Mucosa of rectum (tissue), 2 donors: Measurements from ENCODE around the gene SLC41A3.

Experiments used
- H3K27ac ChIP-seq, 2 donors: one replicate each; pipeline ENCODE4 v1.7.0; 2013; ENCODE audit warnings: inconsistent platforms in 2 of 2, low read depth in 2 of 2, low read length in 2 of 2
- H3K27me3 ChIP-seq, 2 donors: one replicate each; pipeline ENCODE4 v1.7.0; 2013; ENCODE audit warnings: low read length in 2 of 2; ENCODE audit not compliant: control insufficient read depth in 2 of 2, insufficient read depth in 2 of 2
- H3K36me3 ChIP-seq, 2 donors: one replicate each; pipeline ENCODE4 v1.7.0; 2013; ENCODE audit warnings: low read length in 2 of 2; ENCODE audit not compliant: control insufficient read depth in 2 of 2, insufficient read depth in 2 of 2
- H3K4me1 ChIP-seq, 2 donors: one replicate each; pipeline ENCODE4 v1.7.0; 2013; ENCODE audit warnings: low read length in 2 of 2, mild to moderate bottlenecking in 1 of 2; ENCODE audit not compliant: control insufficient read depth in 2 of 2, insufficient read depth in 2 of 2
- H3K4me3 ChIP-seq, 2 donors: one replicate each; pipeline ENCODE4 v1.7.0; 2013; ENCODE audit warnings: low read length in 2 of 2
- H3K9ac ChIP-seq, 2 donors: one replicate each; pipeline ENCODE4 v1.7.0; 2013; ENCODE audit warnings: low read length in 2 of 2, low read depth in 1 of 2, mild to moderate bottlenecking in 1 of 2
- H3K9me3 ChIP-seq, 2 donors: one replicate each; pipeline ENCODE4 v1.7.0; 2013; ENCODE audit warnings: low read length in 2 of 2; ENCODE audit not compliant: control insufficient read depth in 2 of 2
- donor health status: healthy.
- donor health status: Normal muscosa, but diverticular disease.

The SLC41A3 gene

DNA sequence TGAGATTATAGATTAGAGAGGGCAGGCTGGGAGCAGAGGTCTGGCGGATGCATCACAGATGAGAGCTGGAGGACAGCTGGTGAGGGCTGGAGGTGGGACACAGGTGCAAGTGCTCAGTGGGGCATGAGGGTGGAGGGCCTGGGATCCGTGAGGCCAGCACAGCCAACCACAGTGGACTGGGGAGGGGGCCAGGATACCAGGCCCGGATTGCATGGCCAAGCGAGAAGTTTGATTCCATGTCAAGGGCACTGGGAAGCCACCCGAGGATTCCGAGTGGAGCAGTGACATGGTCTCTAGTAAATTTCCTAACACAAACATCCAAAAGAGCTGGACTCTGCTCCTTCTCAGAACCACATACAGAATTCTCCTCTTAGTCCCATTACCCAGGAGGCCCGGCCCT lies 44.0 kb upstream of the SLC41A3 start:
- Histone ChIP-seq H3K36me3 (no peaks in the 10 kb centered on the region), H3K27ac (no peak overlapping the region), H3K9ac (no peak overlapping the region), H3K9me3 (no peaks in the 10 kb centered on the region), H3K4me1 (peaks cover 4 to 5% of the 10 kb centered on the region in 2 donors), H3K27me3 (no peaks in the 10 kb centered on the region), H3K4me3 (no peak overlapping the region)

DNA sequence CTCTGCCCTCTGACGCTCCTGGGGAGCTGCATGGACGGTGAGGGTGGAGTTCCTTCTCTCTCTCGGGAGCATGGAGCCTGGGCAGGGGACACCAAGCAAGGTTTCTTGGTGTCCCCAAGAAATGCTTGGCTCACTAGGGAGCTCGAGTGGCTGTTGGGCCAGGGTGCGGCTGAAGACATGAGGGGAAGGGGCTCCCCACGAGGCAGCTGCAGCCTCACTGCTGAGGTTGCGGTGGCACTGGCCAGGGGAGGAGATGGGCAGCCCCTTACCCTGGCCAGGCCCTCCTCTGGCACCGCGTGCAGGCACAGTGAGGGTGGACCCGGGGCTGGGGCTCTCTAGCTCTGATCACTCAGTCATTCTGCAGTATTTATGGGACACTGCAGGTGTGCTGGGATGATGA lies 43.5 kb upstream of the SLC41A3 start:
- Histone ChIP-seq H3K27me3 (no peaks in the 10 kb centered on the region), H3K9me3 (no peaks in the 10 kb centered on the region), H3K27ac (no peak overlapping the region), H3K4me3 (no peak overlapping the region), H3K4me1 (peaks cover 4 to 5% of the 10 kb centered on the region in 2 donors), H3K36me3 (no peaks in the 10 kb centered on the region), H3K9ac (no peak overlapping the region)

DNA sequence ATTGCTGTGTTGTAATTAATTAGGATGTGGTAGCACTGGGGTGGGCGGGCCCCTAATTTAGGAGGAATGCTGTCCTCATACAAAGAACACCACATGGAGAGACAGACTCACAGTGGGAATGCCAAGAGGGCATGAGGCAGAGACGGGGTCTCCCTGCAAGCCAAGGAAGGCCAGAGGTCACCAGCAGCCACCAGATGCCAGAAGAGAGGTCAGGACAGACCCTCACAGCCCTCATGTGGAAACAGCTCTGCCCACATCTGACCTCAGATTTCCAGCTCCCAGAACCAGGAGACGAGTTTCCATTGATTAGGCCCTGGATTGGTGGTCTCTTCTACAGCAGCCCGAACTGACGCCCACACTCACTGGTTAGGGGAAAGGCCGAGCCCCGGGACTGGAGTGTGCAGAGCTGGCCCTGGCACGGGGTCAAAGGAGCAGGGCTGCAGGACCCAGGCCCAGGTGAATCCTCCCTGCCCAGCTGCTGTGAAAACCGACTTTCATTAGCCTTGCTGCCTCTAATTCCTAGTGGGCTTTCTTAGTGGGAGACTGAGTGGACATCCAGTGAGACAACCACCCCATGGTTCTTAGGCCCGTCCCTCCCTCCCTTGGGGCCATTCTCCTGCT lies 43.0 kb upstream of the SLC41A3 start:
- Histone ChIP-seq H3K36me3 (no peaks in the 10 kb centered on the region), H3K4me3 (no peak overlapping the region), H3K27ac (no peak overlapping the region), H3K9ac (no peak overlapping the region), H3K4me1 (peaks cover 4 to 5% of the 10 kb centered on the region in 2 donors), H3K9me3 (no peaks in the 10 kb centered on the region), H3K27me3 (no peaks in the 10 kb centered on the region)

DNA sequence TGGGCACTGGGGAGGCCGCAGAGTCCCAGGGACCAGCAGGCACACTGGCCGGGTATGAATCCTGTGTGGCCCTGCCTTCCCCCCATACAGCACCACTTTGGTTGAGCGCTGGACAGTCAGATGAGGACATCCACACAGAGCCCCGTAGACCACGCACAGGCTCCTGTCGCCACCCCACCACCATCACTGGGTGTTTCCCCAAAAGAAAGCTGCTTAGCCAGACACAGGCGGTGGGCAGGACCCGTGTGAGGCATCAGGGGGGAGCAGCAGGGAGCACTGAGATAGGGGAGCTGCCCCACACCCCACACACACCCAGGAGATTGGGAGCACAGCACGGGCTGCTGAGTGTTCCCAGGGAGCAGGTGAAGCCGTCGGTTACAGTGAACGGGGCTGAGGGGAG lies 42.4 kb upstream of the SLC41A3 start:
- Histone ChIP-seq H3K9me3 (no peaks in the 10 kb centered on the region), H3K27me3 (no peaks in the 10 kb centered on the region), H3K36me3 (no peaks in the 10 kb centered on the region), H3K9ac (no peak overlapping the region), H3K4me3 (no peak overlapping the region), H3K4me1 (peaks cover 4 to 5% of the 10 kb centered on the region in 2 donors), H3K27ac (no peak overlapping the region)

DNA sequence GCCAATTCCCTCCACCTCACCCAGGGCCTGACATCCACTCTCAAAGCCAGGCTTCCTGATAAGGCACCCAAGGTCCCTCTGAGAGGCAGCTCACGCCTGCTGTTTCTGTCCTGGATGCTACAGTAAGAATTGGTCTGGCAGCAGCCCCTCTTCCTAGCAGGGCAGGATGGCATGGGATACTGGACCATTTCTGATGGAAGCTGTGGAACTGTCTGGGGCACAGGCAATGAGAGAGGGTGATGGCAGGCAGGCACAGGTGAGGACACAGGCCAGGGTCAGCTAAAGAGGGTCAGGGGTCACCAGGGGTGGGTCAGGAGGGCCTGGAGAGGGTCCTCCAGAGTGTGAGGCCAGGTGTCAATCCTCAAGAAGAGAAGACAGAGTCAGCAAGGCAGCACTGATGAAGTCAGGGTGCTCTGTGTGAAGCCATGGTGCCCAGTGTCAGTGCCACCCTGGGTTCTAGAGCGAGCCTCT lies 41.9 kb upstream of the SLC41A3 start:
- Histone ChIP-seq H3K9me3 (no peaks in the 10 kb centered on the region), H3K4me3 (no peak overlapping the region), H3K9ac (no peak overlapping the region), H3K27ac (no peak overlapping the region), H3K27me3 (no peaks in the 10 kb centered on the region), H3K36me3 (no peaks in the 10 kb centered on the region), H3K4me1 (peaks cover 4 to 5% of the 10 kb centered on the region in 2 donors)

DNA sequence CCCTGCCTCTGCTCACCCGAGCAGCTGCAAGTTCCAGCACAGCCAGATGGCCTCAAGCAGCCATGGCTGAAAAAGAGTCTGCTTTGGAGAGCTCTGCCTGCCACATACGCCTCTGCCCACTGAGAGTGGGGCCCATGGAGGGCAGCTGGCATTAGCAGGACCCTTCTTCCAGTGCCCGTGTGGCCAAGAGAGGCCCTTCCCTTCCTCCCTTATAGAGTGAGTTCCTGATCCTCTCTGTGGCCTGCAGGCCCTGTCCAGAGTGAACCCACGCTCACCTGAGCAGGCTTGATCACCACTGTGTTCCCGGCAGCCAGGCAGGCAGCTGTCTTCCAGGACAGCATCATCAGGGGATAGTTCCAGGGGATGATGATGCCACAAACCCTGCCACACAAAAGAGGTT lies 41.4 kb upstream of the SLC41A3 start:
- Histone ChIP-seq H3K27ac (no peak overlapping the region), H3K4me3 (no peak overlapping the region), H3K9me3 (no peaks in the 10 kb centered on the region), H3K4me1 (peaks cover 4 to 5% of the 10 kb centered on the region in 2 donors), H3K27me3 (no peaks in the 10 kb centered on the region), H3K36me3 (no peaks in the 10 kb centered on the region), H3K9ac (no peak overlapping the region)

DNA sequence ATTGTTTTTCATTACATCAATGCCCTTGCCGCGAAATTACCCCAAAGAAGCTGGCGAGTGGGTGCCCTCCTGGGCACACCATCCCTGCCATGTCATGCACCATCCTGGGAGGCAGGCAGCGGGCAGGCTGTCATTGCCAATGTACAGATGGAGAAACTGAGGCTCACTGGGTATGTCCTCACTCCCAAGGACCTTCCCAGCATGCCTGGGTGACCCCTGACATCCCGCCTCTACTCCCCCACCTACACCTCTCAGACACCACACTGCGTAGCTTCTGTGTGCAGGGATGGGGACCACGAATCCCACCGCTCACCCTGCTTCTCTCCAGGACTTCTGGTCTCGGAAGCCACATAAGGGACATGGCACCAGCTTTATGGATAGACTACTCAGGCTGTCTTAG lies 41.0 kb upstream of the SLC41A3 start:
- H3K9me3 ChIP-seq, result no peaks in the 10 kb centered on the region
- no peaks in the 10 kb centered on the region for H3K27me3 ChIP-seq
- H3K36me3 ChIP-seq, result no peaks in the 10 kb centered on the region
- no peak overlapping the region for H3K27ac ChIP-seq
- peaks cover 3% of the 10 kb centered on the region in 2 donors for H3K4me1 ChIP-seq
- H3K4me3 ChIP-seq, result no peak overlapping the region
- no peak overlapping the region for H3K9ac ChIP-seq

DNA sequence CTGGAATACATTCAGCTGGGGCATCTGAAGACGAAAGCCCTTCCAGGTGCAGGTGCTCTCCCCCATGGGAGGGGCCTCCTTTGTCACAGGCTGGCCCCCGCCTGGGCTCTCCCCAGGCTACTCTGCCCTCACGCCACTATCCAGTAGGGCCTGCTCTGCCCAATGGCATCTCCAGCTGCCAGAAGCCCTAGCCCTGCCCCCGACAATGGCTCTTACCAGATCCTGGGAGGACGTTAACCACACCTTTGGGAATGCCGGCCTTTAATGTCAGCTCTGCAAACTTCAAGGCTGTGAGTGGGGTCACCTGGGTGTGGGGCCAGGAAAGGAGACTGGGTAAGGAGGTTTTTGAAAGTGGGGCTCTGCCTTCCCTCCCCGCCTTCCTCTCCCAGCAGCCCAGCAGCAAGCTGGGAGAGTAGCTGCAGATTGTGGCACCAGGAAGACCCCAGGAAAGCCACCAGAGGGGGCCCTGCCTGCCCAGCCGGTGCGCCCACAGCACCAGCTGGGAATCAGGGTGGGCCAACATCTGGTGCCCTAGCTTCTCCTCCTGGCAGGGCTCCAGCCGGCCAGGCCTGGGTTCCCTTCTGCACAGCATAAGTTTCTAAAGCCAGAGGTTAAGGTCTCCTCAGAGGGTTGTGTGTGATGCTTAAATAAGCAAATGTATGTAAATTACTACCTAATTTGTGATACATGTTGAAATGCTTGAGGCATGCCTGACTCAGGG lies 40.4 kb upstream of the SLC41A3 start:
- no peaks in the 10 kb centered on the region for H3K9me3 ChIP-seq
- no peaks in the 10 kb centered on the region for H3K36me3 ChIP-seq

DNA sequence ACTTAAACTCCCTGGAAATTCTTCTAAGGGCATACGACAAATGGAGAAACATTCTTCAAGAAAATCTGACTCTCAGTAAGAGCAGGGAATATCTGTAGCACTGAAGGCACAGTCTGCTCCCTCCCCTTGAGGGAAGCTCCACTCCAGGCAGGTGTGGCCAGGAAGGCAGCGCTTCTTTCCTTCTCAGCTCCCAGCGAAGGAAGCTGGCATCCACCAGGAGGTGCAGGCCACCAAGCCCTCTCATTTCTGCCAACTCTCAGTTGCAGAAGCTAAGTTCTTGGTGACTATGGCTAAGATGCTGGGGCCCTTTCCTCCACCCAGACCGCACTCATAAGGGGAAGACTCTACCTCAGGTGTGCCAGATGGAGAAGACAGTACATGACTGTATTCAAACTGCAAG lies 37.7 kb upstream of the SLC41A3 start:
- Histone ChIP-seq H3K9ac (no peak overlapping the region), H3K36me3 (no peaks in the 10 kb centered on the region), H3K4me1 (no peaks in the 10 kb centered on the region), H3K27ac (no peak overlapping the region), H3K4me3 (no peak overlapping the region), H3K27me3 (no peaks in the 10 kb centered on the region), H3K9me3 (no peaks in the 10 kb centered on the region)

More for the DNA sequence above, 40.4 kb upstream of the SLC41A3 start:
- H3K4me1 ChIP-seq, result no peaks in the 10 kb centered on the region
- no peak overlapping the region for H3K27ac ChIP-seq
- H3K27me3 ChIP-seq, result no peaks in the 10 kb centered on the region
- no peak overlapping the region for H3K4me3 ChIP-seq
- no peak overlapping the region for H3K9ac ChIP-seq

DNA sequence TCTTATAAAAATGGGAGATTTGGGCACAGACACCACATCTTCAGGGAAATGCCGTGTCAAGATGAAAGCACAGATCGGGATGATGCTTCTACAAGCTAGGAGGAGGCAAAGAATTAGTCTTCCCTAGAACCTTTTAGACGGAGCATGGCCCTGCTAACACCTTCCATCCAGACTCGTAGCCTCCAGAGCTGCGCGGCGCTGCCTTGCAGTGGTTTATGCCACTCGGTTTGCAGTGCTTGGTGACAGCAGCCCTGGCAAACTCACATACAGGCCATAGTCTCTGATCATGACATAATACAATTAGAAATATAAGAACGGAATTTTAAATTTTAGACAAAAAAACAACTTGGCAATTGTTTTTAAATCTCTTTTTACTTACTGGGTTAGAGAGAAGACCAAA lies 37.1 kb upstream of the SLC41A3 start:
- Histone ChIP-seq H3K4me1 (no peaks in the 10 kb centered on the region), H3K27me3 (no peaks in the 10 kb centered on the region), H3K9ac (no peak overlapping the region), H3K36me3 (no peaks in the 10 kb centered on the region), H3K27ac (no peak overlapping the region), H3K9me3 (no peaks in the 10 kb centered on the region), H3K4me3 (no peak overlapping the region)
